ENCODE measurements around the gene UNC93A. TPM values are rescaled to one million over a fixed set of nuclear protein-coding genes. Genes with fewer than 3 reads are reported as not detected.
"Not testable (repeated sequence)": the region's sequence is repeated elsewhere in the genome, so short reads cannot be mapped to it uniquely, and the experiment has no call there.

Gene UNC93A
- total RNA-seq, 1 donor from 2014 or later, result 0.69 TPM

DNA sequence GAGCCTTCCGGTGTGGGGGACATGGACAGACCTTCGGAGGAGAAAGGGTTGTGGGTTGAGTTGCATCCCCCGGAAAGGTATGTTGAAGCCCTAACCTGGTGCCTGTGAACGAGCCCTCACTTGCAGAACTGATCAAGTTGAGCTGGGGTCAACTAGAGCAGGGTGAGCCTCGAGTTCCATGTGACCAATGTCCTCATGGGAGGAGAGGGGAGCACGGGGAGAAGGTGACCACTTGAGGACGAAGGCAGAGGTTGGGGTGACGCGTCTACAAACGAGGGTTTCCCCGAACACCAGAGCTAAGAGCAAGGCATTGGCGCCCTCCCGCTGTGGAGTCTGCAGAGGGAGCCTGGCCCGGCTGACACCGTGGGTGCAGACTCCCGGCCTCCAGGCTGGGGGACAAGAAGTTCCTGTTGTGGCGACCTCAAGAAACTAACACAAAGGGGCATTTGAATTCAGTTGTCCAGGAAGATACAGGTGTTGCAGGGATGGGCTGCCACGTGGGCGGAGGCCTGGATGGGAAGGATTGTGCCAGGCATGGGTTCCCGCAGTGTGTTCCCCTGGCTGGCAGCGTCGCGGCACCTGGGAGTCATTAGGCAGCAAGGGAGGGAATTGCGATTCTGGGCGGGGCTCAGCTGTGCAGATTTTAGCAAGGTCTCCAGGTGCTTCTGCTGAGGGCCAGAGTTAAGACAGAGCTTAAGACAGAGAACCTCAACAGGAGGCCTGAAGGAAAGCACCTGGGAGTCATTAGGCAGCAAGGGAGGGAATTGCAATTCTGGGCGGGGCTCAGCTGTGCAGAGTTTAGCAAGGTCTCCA is 20.4 kb upstream of the UNC93A start:
- no peak for DNase-seq

DNA sequence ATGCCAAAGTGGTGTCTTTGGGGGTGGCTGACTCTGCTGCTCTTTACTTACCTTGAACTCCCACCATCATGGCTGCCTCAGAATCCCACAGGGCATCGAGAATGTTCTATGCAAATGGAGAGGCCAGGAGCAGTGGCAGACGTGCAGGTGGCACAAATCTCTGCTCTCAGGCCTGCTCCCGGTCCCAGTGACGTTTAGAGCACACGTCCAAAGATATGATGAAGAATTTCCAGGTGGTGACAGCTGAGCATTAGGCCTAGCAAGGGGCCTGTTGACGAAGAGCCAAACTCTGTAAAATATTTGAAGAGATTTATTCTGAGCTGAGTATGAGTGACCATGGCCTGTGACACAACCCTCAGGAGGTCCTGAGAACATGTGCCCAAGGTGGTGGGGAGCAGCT is 19.0 kb upstream of the UNC93A start:
- no peak for DNase-seq

DNA sequence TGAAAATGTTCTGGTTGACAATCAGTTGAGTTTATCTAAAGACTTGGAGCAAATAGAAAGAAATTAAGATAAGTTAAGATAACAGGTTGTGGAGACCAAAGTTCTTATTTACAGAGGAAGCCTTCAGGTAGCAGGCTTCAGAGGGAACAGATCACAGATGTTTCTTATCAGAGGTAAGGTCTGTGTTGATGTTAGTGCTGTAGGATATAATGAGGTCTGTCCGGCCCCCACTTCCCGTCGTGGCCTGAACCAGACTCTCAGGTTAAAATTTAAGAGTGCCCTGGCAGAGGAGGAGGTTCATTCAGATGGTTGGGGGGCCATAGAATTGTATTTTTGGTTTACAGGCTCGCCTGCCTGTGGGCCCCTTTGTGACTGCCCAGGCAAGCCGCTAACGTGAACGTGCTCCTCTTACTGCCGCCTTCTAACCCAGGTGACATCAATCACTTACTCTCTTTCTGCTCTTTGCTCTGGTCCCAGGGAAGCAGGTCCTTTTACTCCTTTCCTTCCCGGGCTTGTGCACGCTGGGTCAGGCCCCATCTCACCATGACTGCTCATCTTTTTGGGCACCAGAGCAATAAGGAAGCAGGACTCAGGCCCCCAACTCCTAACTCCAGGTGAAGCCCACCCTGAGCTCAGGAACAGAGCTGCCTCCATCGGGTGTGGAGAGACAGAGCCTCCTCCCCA is 18.3 kb upstream of the UNC93A start:
- DNase-seq, result no peak

DNA sequence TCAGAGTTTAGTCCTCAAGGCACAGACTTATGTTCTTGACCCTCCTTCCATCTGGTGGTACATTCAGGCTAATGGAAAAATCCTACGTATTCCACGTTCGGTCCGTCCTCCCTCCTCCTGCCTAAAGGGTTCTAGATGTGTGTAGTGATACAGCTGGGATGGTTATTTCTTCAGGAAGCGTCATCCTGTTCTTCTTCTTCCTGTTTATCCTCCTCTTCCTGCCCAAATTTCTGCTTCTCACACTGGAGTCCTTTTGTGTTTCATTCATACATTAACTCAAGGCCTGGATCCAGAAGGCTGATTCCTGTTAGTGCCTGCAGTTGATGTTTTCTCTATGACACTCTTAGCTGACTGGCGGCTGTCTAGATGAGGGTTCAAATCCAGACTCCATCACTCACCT is 16.8 kb upstream of the UNC93A start:
- DNase-seq, result no peak

DNA sequence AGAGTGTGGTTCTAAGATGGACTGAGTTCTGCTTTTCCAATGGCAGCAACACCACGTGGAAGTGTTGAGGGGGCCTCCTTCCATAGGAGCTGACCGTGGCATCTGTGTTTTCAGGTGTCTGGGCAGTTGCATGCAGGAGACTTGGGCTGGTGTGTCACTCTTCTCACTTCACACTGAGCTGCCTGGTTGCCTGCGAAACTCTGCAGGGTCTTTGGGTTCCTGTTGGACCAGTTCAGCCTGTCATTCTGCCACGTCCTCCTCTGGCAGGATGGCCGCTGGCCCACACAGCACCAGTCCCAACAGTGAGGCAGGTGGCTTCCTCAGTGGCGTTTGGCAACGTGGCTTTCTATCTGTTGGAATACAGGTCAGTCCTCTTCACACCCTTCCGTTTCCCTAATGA is 16.1 kb upstream of the UNC93A start:
- DNase-seq, result no peak

DNA sequence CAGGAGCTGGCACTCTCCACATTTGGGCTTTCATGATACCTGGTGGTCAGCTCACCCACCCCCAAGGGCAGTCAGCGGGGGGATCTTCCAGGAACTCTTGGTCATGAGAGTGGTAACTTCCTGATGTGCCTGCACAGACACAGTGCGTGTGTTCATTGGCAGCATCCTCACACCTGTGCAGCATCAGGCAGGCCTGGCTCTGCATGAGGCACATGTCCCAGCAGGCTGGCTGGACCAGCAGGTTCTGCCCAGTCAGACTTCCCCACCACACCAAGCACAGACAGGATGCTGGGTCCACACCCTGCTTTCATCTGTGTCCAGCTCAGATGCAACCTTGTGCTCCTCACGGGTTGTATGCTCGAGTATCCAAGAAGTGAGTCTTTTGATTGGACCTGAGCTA is 15.7 kb upstream of the UNC93A start:
- DNase-seq, result no peak

DNA sequence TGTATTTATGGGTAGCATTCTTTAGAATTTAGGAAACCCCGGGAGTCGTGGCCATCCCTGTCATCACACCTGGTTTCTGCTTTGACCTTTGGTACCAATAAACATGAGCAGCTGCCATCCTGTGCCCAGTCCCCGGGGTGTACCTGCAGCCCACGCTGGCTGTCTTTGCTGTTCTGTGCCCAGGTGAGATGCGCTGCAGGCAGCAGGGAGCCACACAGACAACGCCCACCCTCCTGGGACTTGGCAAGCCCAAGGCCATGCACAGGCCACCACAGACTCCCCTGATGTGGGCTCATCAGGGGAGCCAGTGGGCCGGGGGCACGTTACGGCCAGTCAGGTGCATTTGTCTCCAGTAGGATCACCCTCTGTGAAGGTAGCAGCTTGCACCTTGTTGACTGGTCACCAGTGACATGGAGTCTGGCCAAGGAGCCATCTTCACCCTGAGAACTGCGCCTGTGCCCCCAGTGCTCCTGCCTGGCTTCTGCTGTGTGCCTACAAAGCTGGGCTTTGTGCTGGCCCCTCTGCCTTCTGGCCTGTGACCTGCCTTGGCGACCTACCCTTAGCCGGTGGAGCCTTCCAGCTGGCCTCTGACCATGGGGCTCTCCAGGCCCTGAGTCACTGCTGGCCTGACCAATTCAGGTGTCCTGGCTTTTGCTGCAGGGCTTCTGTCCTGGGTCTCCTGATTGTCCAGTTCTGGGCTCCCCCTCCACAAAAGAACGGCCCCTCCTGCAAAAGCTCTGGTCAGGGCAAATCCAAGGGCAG is 14.2 kb upstream of the UNC93A start:
- no peak for DNase-seq

DNA sequence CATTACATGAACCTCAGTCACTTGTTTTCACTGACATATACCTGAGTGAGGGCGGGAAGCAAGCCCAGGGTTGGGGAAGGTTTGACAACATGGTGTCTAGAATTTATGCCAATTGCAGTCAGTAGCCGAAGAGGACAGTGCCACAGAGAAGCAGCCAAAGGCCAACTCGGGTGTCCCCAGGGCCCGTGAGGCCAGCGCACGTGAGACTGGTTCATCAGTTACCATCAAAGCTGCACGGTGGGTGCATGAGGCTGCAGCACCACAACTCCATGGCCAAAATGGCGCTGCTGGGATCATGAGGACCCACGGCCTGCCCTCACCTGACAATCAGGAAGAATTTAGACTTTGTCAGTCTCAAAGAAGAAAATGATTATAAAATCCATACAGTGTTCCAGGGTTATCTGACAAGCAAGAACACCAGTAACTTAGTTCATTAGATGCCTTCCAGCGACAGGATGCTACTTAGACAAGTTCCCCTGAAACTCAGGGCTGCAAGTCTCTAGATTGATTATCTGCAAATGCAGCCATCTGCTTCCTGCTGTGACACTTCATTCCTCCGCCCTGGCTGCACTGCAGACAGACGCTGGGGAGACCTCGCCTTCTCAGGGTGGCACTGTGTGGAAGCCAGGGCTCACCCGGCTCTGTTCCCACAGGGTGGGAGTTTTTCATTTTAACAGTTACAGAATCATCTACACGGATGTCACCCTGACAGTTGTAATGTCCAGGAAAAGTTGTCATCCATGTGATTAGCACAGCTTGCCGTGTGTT is 12.8 kb upstream of the UNC93A start:
- not testable (repeated sequence) for DNase-seq

DNA sequence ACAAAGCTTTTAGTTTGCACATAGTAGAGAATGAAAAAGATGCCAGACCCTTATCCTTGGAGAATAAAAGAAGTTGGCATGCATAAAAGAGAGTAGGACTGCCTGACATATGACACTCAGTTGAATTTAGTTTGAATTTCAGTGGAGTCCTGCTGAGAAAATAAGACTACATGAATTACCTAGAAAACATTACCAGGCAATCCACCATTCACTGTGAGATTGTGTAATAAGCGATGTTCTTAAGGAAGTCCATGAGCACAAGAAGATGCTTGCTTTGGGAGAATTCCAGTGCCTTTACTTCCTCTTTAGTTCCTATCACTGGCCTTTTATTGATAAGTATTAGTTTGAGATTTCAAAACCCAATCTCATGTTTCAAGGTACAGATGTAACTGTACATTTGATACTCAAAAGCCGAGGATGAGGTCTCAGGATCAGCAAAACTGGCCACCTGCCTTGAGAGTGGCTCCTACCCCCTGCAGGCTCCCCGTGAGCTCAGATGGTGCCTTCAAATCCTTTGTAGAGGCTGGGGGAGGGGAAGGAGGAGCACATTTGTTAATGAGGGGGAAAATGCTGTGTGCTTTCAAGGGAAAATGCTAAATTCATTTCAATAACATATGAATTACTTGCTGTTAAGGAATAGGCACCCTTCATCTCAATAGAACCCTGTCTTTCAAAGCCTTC is 11.2 kb upstream of the UNC93A start:
- DNase-seq, result no peak

DNA sequence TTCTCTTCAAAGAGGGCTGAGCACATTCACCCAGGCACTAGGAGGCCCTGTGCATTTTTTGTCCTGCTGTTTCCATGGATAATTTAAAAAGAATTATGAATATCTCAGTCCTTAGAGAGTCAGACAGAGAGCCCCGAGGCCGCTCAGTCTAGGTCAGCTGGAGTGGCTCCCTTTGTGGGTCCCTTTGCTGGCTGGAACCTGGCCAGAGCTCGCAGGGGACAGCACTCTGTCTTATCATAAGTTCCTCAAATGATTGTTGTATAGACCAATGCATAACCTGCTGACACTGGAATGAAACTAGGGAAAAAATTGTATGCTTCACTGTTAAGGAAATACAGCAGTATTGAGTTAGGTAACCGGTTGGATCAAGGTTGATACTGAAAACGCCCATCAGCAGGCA is 10.6 kb upstream of the UNC93A start:
- DNase-seq, result not testable (repeated sequence)

DNA sequence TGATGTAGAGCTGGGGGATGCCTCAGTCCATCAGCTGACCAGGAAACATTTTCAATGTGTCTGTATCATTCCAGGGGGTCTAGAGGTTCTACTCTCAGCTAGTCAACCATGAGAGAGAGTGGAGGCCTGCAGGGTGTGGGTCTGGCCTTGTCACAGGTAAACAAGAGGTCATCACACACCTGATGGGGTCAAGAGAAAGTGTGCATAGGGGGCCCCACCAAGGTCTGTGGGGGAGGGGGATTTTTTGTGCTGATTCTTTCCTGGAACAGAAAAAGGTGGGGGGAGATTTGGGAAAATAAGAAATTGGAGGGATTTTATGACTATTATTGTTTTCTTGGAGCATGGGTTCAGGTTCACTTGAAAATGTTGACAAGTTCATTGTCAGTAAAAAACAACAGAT is 8.9 kb upstream of the UNC93A start:
- no peak for DNase-seq

DNA sequence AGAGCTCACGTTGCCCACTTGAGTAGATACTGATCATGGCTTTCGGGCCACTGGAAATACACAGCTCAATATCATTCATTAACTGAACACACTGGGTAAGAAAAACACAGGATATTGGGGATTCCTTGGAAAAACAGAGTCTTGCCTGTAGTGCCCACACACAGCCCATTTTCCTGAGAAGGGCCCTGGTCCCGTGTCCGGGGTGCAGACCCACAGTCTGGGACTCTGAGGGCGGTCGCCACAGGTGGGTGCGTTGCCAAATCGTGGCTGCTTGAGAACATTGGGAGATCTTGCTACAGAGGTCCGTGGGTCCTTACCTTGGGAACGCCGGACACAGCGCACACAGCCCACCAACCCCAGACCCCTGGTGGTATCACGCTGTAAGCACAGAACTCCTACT is 6.5 kb upstream of the UNC93A start:
- DNase-seq, result not testable (repeated sequence)

DNA sequence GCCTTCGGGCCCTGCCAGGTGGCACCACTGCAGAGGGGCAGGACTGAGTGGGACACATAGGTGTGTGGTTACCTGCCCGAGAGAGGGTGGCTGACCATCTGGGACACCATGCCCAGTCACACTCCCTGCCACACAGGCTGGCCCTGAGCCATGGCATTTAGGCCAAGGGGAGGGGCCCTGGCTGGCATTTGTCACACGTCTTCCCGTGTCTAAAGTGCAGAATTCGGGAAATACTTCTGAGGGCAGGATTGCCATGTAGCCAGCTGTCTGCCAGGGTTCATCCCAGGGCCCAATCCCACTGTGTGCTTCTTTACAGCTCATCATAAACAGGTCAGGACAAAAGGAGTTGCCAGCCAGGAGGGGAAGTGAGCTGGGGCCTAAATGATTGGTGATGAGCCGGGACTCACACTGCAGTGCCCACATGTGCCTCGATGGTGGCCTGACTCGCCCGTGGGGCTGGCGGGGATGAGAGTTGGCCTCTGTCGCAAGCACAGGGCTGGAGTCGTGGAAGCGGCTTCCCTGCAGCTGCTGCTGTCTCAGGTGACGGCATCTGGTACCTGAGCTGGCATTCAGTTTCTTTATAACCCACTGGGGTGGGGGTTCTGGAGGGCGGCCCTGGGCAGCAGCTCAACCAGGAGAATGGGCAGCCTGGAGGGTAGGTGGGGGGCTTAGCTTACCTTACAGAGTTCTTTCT is 5.9 kb upstream of the UNC93A start:
- no peak for DNase-seq

DNA sequence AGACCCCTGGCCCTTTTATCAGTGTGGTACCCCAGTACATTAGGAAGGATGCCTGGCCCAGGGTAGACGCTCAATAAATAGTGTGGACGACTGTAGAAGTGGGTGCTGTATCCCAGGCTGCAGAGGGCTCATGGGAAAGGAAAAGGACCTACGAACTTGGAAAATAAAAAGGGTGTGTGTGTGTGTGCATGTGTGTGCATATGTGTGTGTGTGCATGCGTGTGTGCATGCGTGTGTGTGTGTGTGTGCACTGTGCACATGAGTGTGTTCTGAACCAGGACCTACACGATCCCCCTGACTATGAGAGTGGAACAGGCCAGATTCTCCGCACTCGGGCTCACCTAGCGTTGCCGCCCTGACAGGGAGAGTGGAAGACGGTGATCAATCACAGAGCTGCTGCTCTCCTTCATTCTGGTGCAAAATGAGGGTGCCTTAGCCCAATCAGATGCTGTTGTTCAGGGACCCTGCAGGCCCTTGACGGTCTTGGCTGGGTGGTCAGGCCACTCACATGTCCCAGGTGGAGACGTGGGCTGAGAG is 3.5 kb upstream of the UNC93A start:
- DNase-seq, result no peak

DNA sequence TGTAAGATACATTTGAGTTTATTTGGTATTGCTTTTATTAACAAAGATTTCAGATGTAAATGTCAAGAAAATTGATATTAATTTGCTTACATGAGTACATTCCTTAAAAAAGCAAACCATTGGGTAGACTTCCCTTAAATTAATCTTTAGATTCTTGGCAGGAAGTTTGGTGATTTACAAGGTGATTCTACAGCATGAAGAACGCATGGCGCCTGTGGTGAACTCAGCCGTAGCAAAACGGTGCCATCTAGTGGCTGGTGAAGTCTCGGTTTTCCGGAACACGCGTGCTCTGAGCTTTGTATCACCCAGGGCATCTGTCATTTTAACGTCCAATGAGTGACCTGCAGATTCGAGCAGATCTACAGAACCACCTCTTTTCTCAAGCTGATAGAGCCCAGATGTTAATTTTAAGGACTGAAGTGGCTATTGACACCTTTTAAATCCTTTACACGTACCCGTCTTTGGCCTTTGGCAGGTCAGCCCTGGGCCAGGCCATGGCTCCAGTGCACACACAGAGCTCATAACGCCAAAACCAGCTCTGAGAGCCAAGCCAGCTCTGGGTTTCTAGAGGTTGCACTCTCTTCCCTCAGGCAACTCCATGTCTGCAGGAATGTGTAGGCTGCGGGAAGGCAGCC is 2.4 kb upstream of the UNC93A start:
- not testable (repeated sequence) for DNase-seq

DNA sequence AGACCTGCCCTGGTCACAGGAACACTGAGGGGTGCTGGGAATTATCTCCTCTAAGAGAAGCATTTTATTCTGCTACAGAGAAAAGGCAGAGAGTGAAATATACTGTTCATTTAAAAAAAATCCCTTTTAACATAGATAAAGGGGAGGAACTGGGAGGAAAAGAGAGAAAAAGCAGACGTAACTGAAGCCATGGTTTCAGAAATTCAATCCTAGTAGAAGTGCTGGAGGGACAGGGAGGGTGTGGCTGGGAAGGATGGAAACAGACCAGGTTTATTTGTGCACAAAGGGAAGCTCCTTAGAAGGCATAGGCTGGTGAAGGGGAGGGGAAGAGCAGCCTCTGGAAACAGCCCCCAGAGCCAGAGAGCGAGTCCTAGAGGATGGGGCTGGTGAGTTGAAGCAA is 1.8 kb upstream of the UNC93A start:
- DNase-seq, result not testable (repeated sequence)

DNA sequence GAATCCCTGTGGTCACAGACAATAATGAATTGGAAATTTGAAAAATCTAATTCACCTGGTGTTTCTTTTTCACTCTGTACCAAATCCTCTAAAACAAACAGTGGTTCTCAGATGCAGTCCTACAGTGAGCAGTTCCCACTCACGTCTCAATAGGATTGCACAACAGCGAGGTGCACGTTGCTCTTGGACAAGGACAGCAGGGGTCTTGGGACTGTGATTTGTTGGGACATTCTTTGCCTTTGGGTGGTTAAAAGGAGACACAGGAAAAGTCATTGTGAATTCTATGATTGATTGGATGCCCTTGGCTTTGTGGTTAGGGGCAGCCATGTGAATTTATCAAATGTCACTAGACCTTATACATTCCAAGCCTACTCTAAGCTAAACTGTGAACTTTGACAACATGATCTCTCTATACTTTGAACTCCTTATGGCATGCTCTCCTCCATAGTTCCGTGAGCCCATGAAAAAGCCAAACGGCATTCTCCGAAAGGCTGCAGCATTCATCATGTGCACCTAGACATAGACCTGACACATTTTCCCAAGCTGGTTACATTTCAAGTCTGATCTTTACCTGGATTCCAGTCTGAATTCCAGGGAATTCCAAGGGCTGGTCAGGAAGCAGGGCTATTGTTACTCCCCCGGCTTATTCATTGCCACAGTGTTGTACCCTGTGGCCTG is 647 bp downstream of the UNC93A start:
- DNase-seq, result no peak

DNA sequence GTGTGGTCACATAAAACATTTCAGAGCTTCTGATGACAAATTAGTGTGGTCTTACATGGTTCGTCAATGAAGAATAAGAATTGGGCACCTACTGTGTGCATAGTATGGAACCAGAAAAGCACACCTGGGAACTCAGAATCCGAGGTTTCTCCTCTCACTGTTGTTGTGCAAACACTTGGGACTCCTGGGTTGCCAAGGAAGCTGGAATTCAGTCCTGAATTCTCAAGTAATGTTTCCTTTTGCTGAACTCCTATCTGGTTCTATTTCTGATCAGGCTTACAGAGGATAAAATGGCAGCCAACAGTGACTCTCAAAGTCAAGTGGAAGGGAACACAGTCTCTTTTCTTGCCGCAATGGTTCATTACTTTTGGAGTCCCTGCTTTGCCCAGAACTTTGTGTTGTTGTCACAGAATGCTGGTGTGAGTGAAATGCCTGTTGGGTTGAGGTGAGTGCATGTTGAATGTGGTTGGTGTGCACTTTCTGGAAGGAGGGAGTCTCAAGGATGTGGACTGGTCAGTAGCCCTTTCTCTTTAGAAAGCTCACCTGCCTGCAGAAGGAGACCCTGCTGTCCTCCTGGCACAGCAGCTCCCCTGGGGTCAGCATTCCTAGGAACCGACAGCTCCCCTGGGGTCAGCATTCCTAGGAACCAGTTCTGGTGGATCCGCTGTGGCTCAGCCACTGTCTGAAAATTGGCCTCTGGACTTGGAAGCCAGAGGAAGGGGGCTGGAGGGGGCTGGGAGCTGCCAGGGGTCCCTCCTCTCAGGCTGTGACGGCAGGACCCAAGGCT is 1.4 kb downstream of the UNC93A start:
- DNase-seq, result no peak

DNA sequence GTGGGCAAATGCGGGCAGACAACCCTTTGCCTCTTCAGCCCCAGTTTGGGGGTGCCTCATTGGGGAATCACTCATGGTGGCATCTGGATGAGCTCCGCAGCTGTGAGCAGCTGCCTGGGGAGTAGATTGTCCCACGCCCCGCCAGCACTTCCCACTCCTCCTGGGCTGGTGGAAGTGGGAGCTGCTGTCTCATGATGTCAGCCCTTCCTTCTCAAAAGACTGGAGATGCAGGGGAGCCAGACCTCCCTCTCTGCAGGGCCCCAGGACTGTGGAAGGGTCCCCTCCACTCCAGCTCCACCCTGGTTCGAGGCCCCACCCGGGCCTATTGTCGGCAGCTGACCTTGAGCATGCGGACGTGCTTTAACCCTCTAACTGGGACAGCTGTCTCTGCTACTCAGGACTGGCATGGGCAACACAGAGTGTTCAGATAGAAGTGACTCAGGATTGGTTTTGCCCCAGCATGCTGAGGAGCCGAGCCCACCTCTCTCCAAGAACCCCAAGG is 2.0 kb downstream of the UNC93A start:
- DNase-seq, result no peak

All from skin of body (tissue), 2 donors.